HG03469 (cell line): ENCODE results near the gene TBC1D22A.
"Not testable (repeated sequence)": the region's sequence is repeated elsewhere in the genome, so short reads cannot be mapped to it uniquely, and the experiment has no call there.

Experiments used
- ATAC-seq: cut with Tn5 transposase; IDR thresholded peaks from one replicate; pipeline ENCODE4 v1.9.1; 2021; ENCODE audit warnings: mild to moderate bottlenecking, moderate library complexity, moderate number of reproducible peaks; ENCODE audit not compliant: unreplicated experiment

Gene TBC1D22A

GRCh38 chr22:47157486-47158270, 395.2 kb downstream of the TBC1D22A start:
- ATAC-seq: no peak

DNA sequence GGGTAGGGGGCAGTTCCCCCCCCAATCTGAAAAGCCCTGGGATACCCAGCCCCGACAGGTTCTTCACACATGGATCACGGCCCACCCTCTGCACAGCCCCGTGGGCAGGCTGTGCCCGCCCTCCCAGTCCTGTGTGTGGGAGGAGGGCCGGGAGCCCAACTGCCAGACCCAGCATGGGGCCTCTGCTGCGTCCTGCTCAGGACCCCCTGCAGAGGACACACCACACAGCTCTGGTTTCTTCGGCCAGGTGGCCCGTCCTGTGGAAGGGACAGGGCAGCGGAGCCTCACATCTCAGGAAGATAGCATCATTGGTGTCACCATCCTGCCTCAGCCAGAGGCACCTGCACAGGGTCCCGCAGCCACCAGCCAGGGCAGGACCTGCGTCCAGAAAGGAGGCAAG, 396.0 kb downstream of the TBC1D22A start:
- no peak for ATAC-seq

DNA sequence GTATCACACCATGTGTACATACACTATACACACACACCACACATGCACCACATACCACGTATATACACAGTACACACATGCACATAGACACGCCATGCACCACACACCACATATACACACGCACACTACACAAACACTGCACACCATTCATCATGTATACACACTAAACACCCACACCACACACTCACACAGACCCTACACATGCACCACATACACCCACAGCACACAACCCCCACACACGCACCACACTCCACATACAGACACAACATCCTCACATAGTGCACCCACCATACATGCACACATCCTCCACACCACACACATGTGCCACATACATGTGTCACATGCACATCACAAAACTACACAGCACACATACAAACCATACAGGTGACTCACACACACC, 397.1 kb downstream of the TBC1D22A start:
- ATAC-seq: no peak

DNA sequence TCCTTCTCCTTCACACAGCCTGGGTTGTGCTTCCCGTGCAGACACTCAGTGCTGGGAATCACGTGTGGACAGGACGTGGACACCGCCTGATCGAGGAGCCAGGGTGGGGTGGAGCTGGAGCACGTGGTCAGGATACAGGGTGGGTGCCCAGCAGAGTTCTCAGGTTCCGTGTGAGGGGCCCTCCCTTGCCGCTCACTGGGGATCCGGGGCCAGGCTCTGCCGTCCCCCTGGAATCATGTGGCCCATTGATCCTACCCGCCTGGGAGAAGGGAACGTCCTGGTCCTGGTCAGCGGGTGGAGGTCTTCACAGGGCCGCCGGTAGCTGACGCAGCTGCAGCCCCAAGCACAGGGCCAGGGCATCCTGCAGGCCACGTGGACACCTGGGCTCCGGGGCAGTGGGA, 397.7 kb downstream of the TBC1D22A start:
- ATAC-seq: no peak

GRCh38 chr22:47160781-47161520, 398.5 kb downstream of the TBC1D22A start:
- no peak for ATAC-seq

- no peak for ATAC-seq
Measured at GRCh38 chr22:47161631-47162030, 399.2 kb downstream of the TBC1D22A start.

DNA sequence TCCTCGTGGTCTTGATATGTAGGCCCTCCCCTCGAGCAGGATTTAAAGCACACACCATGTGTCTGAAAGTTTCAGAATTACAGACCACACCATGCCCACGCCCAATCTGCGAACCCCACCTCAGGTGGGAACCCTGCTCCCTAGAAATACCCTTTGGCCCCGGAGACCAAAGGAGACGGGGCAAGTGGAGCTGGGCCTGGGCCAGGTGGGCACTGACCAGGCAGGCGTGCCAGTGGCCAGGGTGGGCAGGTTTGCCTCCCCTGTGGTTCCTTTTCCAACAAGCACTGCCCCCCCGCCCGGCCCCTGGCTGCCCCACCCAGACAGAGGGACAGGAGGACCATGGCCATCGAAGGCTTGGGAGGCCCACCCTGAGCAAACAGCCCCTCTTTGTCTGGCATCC, 400.4 kb downstream of the TBC1D22A start:
- ATAC-seq: no peak

DNA sequence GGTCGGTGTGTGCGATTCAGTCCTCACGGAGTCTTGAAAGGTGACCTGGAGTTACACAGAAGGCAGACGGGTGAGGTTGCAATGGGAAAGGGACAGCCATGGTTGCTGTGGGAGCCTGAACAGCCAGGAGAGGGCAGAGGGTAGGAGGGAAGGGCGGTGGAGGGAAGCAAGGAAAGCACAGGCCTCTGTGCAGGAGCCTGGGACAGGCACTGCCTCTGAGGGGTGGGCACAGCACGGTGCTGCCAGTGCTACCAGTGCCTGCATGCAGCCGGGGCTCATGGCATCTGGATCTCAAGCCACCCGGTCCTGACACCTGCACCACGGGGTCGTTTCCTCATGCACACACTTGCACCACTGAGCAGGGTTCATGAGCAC, 401.0 kb downstream of the TBC1D22A start:
- no peak for ATAC-seq

DNA sequence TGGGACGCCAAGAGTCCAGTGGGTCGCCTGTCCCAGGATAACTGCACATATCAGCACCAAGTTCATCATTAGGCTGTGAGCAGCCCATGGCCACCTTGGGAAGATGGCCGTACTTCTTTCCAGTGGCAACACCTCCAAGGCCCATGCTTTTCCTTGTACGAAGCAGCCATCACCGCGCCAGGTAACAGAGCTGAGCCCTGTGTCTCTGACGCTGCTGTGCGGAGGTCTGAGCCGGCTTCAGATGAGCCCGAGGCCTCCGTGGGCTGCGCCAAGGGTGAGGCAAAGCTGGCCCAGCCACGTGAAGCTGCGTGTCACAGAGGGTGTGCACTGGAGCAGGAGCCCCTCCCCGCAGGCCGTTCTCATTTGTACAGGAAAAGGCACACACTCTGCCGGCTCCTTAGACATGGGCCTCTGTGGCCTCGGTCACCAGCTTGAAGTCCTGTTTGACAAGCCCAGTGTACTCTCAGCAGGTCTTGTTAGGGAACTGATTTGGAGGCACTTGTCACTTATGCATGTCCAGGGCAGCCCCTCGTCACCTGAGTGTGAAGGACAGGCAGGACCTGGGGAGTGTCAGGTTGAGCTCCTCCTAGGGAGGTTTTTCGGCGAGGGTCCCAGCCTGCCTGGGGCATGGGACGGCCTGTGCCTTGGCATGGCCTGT, 401.5 kb downstream of the TBC1D22A start:
- no peak for ATAC-seq

DNA sequence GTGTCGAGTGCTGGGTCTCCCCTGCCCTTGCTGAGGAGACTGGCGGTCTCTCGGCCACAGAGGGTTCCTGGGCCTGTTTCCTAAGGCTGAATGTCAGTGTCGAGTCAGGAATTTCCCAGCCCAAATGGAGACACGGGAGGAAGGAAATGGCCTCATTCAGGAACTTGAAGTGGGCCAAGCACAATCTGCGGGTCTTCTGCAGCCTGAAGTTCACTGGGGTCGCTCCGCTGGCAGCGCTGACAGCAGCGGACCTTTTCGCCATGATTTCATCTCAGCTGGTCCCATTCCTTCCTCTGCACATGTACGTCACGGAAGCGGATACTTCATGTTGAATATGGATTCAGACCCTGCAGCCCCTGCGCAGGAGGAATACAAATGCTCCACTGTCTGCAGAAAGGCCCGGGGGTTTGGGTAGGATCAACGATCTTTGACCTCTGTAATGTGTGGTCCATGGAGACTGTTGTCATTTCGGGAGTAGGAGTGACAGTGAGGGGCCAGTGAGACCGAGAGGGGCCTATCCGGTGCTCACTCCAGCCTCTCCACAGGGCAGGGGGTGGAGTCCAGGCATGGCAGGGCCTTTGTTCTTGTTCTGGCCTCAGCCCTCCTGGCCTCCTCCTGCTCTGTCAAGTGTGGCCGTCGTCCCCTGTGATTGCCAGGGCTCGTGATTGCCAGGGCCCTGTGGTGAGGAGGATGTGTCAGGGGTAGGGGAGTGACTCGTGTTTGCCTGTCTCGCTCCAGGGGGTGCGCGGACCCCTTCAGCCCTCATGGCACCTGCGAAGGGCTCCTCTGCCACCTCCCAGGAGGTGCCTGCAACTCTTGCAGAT, 402.3 kb downstream of the TBC1D22A start:
- no peak for ATAC-seq

DNA sequence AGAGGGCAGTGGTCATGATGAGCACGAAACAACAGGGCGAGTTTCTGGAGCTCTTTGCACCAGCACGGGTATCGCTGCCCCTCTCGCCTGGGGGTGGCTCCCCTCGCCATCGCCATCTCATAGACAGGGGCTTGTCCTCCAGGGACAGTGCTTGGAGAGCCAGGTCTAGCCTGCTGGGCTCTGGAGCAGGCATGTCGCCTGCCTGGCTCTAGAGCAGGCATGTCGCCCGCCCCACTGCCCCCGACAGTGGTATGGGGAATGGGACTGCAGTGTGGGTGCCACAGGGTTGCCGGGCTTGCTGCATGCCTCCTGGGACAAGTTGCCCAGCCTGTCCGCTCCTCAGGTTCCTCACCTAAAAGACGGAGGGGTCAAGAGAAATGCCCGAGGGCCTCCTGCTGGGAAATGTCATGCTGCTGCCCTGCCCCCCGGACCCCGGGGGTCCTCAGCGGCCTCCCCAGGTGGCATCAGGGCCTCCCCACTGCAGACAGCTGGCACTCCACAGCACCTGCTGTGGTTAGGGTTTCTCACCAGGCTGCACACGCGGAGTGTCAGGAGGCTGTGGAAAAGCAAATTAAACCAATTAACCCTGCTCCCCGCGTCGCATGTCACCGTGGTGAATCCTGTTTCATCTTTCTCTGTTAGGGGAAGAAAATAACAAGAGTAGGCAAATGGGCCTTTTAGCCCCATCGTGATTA, 403.0 kb downstream of the TBC1D22A start:
- no peak for ATAC-seq

GRCh38 chr22:47166033-47166404, 403.6 kb downstream of the TBC1D22A start:
- ATAC-seq: no peak

DNA sequence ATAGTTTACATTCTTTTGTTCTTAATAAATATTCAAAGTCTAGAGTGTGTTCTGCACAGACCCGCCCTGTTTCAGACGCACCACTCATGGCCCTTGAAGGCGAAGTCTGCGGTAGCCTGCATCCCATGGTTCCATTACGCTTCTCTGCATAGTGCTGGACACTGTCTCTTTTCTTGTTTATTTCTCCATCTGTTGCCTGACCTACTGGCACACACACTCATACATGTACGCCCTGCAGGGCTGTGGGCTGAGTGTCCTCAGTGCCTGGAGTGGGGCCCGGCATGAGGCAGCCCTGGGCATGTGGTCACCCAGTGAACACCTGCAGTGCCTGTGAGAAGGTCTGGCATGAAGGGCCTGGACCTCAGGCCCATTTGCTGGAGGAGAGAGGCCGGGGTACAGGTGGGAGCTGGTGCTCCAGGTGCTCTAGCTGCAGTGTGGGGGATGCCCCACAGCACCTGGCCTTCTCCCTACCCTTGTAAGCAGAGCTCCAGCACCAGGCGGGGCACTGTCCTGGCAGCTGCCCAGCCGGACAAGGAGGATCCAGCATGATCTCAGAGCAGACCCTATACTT, 404.1 kb downstream of the TBC1D22A start:
- ATAC-seq: no peak

DNA sequence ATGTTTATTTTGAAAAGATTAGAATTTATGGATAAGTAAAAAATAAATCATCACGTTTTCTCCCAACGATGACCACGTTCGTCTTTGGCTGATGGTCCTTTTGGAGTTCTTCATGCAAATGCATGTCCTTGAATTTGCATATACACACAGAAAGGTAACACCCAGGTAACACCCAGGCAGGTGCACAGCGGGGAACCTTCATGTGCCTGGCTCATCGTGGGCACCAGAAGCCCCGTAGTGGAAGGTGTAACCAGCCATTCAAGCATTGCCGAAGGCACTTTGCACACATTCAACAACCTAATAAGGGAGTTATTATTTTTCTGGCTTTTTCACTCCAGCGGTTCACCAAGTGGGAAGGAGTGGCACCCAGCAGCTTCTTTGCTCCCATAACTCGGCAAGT, 404.6 kb downstream of the TBC1D22A start:
- no peak for ATAC-seq

- ATAC-seq: not testable (repeated sequence)
Measured at GRCh38 chr22:47167921-47168320, 405.5 kb downstream of the TBC1D22A start.

- no peak for ATAC-seq
Measured at GRCh38 chr22:47168441-47168840, 406.0 kb downstream of the TBC1D22A start.

- ATAC-seq: no peak
Measured at GRCh38 chr22:47168900-47169800, 406.7 kb downstream of the TBC1D22A start.

DNA sequence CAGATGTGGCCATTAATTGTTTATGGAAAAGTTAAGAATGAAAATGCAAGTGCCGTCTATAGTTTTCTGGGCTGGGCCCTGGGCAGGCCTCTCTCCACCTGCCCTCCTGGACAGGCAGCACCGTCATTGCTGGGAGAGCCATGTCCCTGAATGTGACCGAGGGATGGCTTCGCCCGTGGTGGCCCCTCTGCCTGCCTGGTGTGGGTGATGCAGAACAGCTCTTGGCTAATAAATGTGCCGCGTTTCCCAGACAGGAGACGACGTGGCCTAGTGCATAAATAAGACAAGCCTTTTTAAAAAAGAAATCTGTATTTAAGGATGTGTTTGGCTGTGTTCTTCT, 407.3 kb downstream of the TBC1D22A start:
- ATAC-seq: no peak
